T-cell (primary cell): ENCODE results near the gene ZNF740. TPM values are rescaled to one million over a fixed set of nuclear protein-coding genes. Genes with fewer than 3 reads are reported as not detected.

Experiments
- ATAC-seq, 4 experiments: fragments of 200-7000 bp in 3 of 4; fragments of 150-1000 bp in 1 of 4; cut with Tn5 transposase; replicated peaks in 1 of 4; 1 replicate in 3 of 4; 2 replicates in 1 of 4; pipeline ENCODE4 v1.10.0; 2021; ENCODE audit warnings: moderate library complexity in 3 of 4, mild to moderate bottlenecking in 2 of 4, moderate number of reproducible peaks in 1 of 4
- CTCF ChIA-PET, 2 donors: fragments of 300-600 bp; sonication (Branson Sonifier 250); formaldehyde crosslinking; loops; one replicate each; lab custom pipeline; 2022; ENCODE audit warnings: antibody characterized with exemption in 2 of 2; lab: Charles Lee
- POLR2A ChIA-PET, 2 donors: fragments of 300-600 bp; sonication (Branson Sonifier 250); formaldehyde crosslinking; loops; one replicate each; lab custom pipeline; 2022; ENCODE audit warnings: antibody characterized with exemption in 2 of 2; lab: Charles Lee
- DNase-seq, 35 experiments: peaks; one replicate each; pipeline versions ENCODE4 v3.0.0 to v3.0.0-alpha.2; 2013 to 2023
- H3K27ac ChIP-seq: one replicate; pipeline ENCODE4 v1.5.1; 2013; ENCODE audit warnings: low read length
- H3K27me3 ChIP-seq, 2 experiments: replicated peaks in 1 of 2; 1 replicate in 1 of 2; 2 replicates in 1 of 2; pipeline versions ENCODE4 v1.6.1 to v1.7.0; 2013; ENCODE audit warnings: low read length in 1 of 2, mixed read lengths in 1 of 2; ENCODE audit not compliant: control insufficient read depth in 2 of 2, insufficient read depth in 2 of 2; ENCODE audit errors: extremely low read depth in 1 of 2
- H3K36me3 ChIP-seq, 2 donors: 1 replicate in 1 of 2; 2 replicates in 1 of 2; pipeline versions ENCODE4 v1.6.1 to v1.7.0; 2013; ENCODE audit warnings: low read length in 1 of 2; ENCODE audit not compliant: control insufficient read depth in 2 of 2, insufficient read depth in 1 of 2; ENCODE audit errors: extremely low read depth in 1 of 2
- H3K4me1 ChIP-seq, 2 experiments: 1 replicate in 1 of 2; 2 replicates in 1 of 2; pipeline versions ENCODE4 v1.6.1 to v1.7.0; 2013; ENCODE audit warnings: low read length in 2 of 2, mixed read lengths in 1 of 2; ENCODE audit not compliant: insufficient read depth in 2 of 2, control insufficient read depth in 1 of 2; ENCODE audit errors: extremely low read depth in 1 of 2
- H3K4me3 ChIP-seq, 2 donors: 1 replicate in 1 of 2; 2 replicates in 1 of 2; pipeline versions ENCODE4 v1.5.1 to v1.7.0; 2013; ENCODE audit warnings: mild to moderate bottlenecking in 2 of 2, low read length in 1 of 2, moderate library complexity in 1 of 2; ENCODE audit not compliant: control insufficient read depth in 1 of 2; ENCODE audit errors: extremely low read depth in 1 of 2
- H3K9me3 ChIP-seq: 2 replicates; pipeline ENCODE4 v1.7.0; 2013
- H3K27ac Mint-ChIP-seq, 2 donors: one replicate each; pipeline ENCODE4 v1.8.0; 2020 to 2021; ENCODE audit warnings: mild to moderate bottlenecking in 2 of 2, mixed read lengths in 2 of 2
- H3K27me3 Mint-ChIP-seq, 2 donors: one replicate each; pipeline ENCODE4 v1.8.0; 2021 to 2022; ENCODE audit warnings: mixed read lengths in 2 of 2
- H3K36me3 Mint-ChIP-seq: one replicate; pipeline ENCODE4 v1.8.0; 2021; ENCODE audit warnings: mixed read lengths
- H3K4me1 Mint-ChIP-seq, 3 donors: one replicate each; pipeline ENCODE4 v1.8.0; 2020 to 2022; ENCODE audit warnings: mixed read lengths in 3 of 3, mild to moderate bottlenecking in 1 of 3
- H3K4me3 Mint-ChIP-seq, 3 donors: one replicate each; pipeline ENCODE4 v1.8.0; 2020 to 2022; ENCODE audit warnings: mild to moderate bottlenecking in 3 of 3, mixed read lengths in 3 of 3, moderate library complexity in 3 of 3
- H3K9me3 Mint-ChIP-seq, 3 donors: one replicate each; pipeline ENCODE4 v1.8.0; 2020 to 2022; ENCODE audit warnings: mixed read lengths in 3 of 3
- whole genome bisulfite sequencing: methylation state at CpG from one replicate; pipeline ENCODE4 v1.1.5; 2013; ENCODE audit warnings: missing lambda C conversion rate; ENCODE audit not compliant: insufficient coverage; 5-methylcytosine and 5-hydroxymethylcytosine counted together
- total RNA-seq, 35 experiments: library from RNA in 6 of 35; stranded (reverse) in 6 of 35; fragments of 120-200 nt in 1 of 35; gene quantifications; one replicate each; pipeline versions ENCODE4 v1.2.1 to v1.2.4 and lab custom pipeline; 2013 to 2026

Gene ZNF740
- total RNA-seq, result 10 to 100 TPM; 36.4 to 94.2 (median 83.9) TPM
- total RNA-seq (2013), result 34.6 TPM
- total RNA-seq (lab: John Stamatoyannopoulos, UW), result 29.1 to 155 (median 61.2) reads per million in 29 experiments

GRCh38 chr12:53180220-53180930 lies at the start of gene ZNF740, which contains the start of gene CSAD:
Gene ZNF740 (plus strand): TSS chr12:53180722. CDS start chr12:53181984, 1,262 bp downstream.
Gene CSAD (minus strand): TSS chr12:53180925. CDS start chr12:53173470, 7,455 bp downstream.
- H3K36me3 Mint-ChIP-seq, result peaks cover 30% of the 10 kb centered on the region
- peaks cover 33 to 52% of the 10 kb centered on the region in 2 experiments for H3K4me1 ChIP-seq
- ATAC-seq, result peak; percentile 94 to 97 (median 96)

GRCh38 chr12:53131844-53132243 lies 48.7 kb upstream of the ZNF740 start:
- H3K4me1 ChIP-seq, result no peaks in the 10 kb centered on the region
- DNase-seq (no peak), ATAC-seq (no peak)
- ChIA-PET POLR2A (interaction anchor here in 1 of 2 donors (0.5 kb wide), 1 partner anchor 16 kb away, joined by 3 read pairs; no protein-coding TSS in a partner anchor), CTCF (no interaction called here)
- peaks cover 0 to 10% of the 10 kb centered on the region in 2 experiments for H3K27me3 ChIP-seq
- Mint-ChIP-seq H3K27ac (no peak overlapping the region), H3K4me1 (peaks cover 0 to 3% (median 0%) of the 10 kb centered on the region in 3 donors), H3K4me3 (no peak overlapping the region), H3K9me3 (peaks cover 0 to 2% (median 0%) of the 10 kb centered on the region in 3 donors), H3K27me3 (peaks cover 0 to 2% of the 10 kb centered on the region in 2 donors), H3K36me3 (no peaks in the 10 kb centered on the region)
- no peak overlapping the region for H3K4me3 ChIP-seq
- H3K27ac ChIP-seq, result no peak overlapping the region
- WGBS, result 82% methylated on average over 1 of the region's 2 CpGs
- no peaks in the 10 kb centered on the region for H3K9me3 ChIP-seq
- no peaks in the 10 kb centered on the region for H3K36me3 ChIP-seq

More at GRCh38 chr12:53180220-53180930, at the start of gene ZNF740, which contains the start of gene CSAD:
- CTCF ChIA-PET, result interaction anchor here in 1 of 2 donors (0.6 to 3.1 kb wide), 10 partner anchors 10 to 199 kb away, joined by 3 to 11 read pairs (median 4); partner anchors contain the start of genes AAAS, ESPL1, ITGB7 and MYG1
- peak within 1 kb of the TSS; percentile 96 to 98 for H3K27ac Mint-ChIP-seq
- peaks cover 52 to 59% (median 55%) of the 10 kb centered on the region in 3 donors for H3K4me1 Mint-ChIP-seq
- no peaks in the 10 kb centered on the region for H3K27me3 Mint-ChIP-seq
- peak within 1 kb of the TSS; percentile 95 for H3K27ac ChIP-seq
- DNase-seq, result peak; percentile 91 to 99 (median 97)
- peaks cover 5 to 38% of the 10 kb centered on the region in 2 donors for H3K36me3 ChIP-seq
- WGBS, result under 1% methylated on average over 49 of the region's 70 CpGs
- POLR2A ChIA-PET, result interaction anchor here (0.5 to 1.4 kb wide), 8 partner anchors 18 to 199 kb away, joined by 3 to 7 read pairs (median 4); partner anchors contain the start of gene PFDN5 (in 1 of the 2)
- H3K4me3 ChIP-seq, result peak within 1 kb of the TSS; percentile 74 to 93
- H3K9me3 ChIP-seq, result no peaks in the 10 kb centered on the region
- H3K9me3 Mint-ChIP-seq, result no peaks in the 10 kb centered on the region
- peak within 1 kb of the TSS; percentile 89 to 97 (median 91) for H3K4me3 Mint-ChIP-seq
- H3K27me3 ChIP-seq, result no peaks in the 10 kb centered on the region

GRCh38 chr12:53133722-53134121 lies 46.8 kb upstream of the ZNF740 start:
- peaks cover 0 to 8% of the 10 kb centered on the region in 2 experiments for H3K27me3 ChIP-seq
- ChIA-PET POLR2A (no interaction called here), CTCF (no interaction called here)
- no peak for DNase-seq
- H3K4me1 ChIP-seq, result no peaks in the 10 kb centered on the region
- H3K9me3 Mint-ChIP-seq, result peaks cover 0 to 6% (median 4%) of the 10 kb centered on the region in 3 donors
- no peak overlapping the region for H3K27ac Mint-ChIP-seq
- H3K36me3 ChIP-seq, result no peaks in the 10 kb centered on the region
- no peak overlapping the region for H3K4me3 ChIP-seq
- no peak overlapping the region for H3K27ac ChIP-seq
- no peaks in the 10 kb centered on the region for H3K9me3 ChIP-seq
- H3K4me1 Mint-ChIP-seq, result no peaks in the 10 kb centered on the region
- ATAC-seq, result no peak
- no peak overlapping the region for H3K4me3 Mint-ChIP-seq
- no peaks in the 10 kb centered on the region for H3K36me3 Mint-ChIP-seq
- no CpG with 5 or more reads among the region's 3 CpGs for WGBS
- H3K27me3 Mint-ChIP-seq, result peaks cover 3 to 6% of the 10 kb centered on the region in 2 donors

GRCh38 chr12:53143355-53143754 lies 37.2 kb upstream of the ZNF740 start:
- ChIA-PET CTCF (interaction anchor here in 1 of 2 donors (0.7 kb wide), 1 partner anchor 1105 kb away, joined by 5 read pairs; no protein-coding TSS in a partner anchor), POLR2A (no interaction called here)
- no peaks in the 10 kb centered on the region for H3K9me3 Mint-ChIP-seq
- Histone ChIP-seq H3K27me3 (peaks cover 0 to 6% of the 10 kb centered on the region in 2 experiments), H3K36me3 (no peaks in the 10 kb centered on the region), H3K27ac (no peak overlapping the region), H3K9me3 (no peaks in the 10 kb centered on the region), H3K4me1 (no peaks in the 10 kb centered on the region), H3K4me3 (no peak overlapping the region)
- ATAC-seq, result no peak
- DNase-seq, result no peak
- H3K4me1 Mint-ChIP-seq, result no peaks in the 10 kb centered on the region
- H3K4me3 Mint-ChIP-seq, result no peak overlapping the region
- H3K27ac Mint-ChIP-seq, result no peak overlapping the region
- peaks cover 0 to 4% of the 10 kb centered on the region in 2 donors for H3K27me3 Mint-ChIP-seq
- H3K36me3 Mint-ChIP-seq, result no peaks in the 10 kb centered on the region
- WGBS, result 94% methylated on average over 3 of the region's 4 CpGs

GRCh38 chr12:53145383-53146260 lies 34.9 kb upstream of the ZNF740 start:
- Mint-ChIP-seq H3K4me1 (no peaks in the 10 kb centered on the region), H3K4me3 (no peak overlapping the region), H3K9me3 (no peaks in the 10 kb centered on the region), H3K27ac (no peak overlapping the region), H3K36me3 (no peaks in the 10 kb centered on the region), H3K27me3 (no peaks in the 10 kb centered on the region)
- no peaks in the 10 kb centered on the region for H3K36me3 ChIP-seq
- CTCF ChIA-PET, result interaction anchor here in 1 of 2 donors (0.6 kb wide), 1 partner anchor 72 kb away, joined by 12 read pairs; no protein-coding TSS in a partner anchor
- no peaks in the 10 kb centered on the region for H3K9me3 ChIP-seq
- POLR2A ChIA-PET, result no interaction called here
- no peak for DNase-seq
- H3K27ac ChIP-seq, result no peak overlapping the region
- H3K4me3 ChIP-seq, result no peak overlapping the region
- H3K4me1 ChIP-seq, result no peaks in the 10 kb centered on the region
- WGBS, result 79% methylated on average over 1 of the region's 5 CpGs
- no peak for ATAC-seq
- peaks cover 0 to 2% of the 10 kb centered on the region in 2 experiments for H3K27me3 ChIP-seq
